IPS-NIHi7 (cell line): ENCODE measurements around the gene KCNH1.

Experiments
- DNase-seq: peaks from one replicate; pipeline ENCODE4 v3.0.0; 2012; ENCODE audit warnings: mixed read lengths; ENCODE audit errors: extremely low spot score

KCNH1 gene

DNA sequence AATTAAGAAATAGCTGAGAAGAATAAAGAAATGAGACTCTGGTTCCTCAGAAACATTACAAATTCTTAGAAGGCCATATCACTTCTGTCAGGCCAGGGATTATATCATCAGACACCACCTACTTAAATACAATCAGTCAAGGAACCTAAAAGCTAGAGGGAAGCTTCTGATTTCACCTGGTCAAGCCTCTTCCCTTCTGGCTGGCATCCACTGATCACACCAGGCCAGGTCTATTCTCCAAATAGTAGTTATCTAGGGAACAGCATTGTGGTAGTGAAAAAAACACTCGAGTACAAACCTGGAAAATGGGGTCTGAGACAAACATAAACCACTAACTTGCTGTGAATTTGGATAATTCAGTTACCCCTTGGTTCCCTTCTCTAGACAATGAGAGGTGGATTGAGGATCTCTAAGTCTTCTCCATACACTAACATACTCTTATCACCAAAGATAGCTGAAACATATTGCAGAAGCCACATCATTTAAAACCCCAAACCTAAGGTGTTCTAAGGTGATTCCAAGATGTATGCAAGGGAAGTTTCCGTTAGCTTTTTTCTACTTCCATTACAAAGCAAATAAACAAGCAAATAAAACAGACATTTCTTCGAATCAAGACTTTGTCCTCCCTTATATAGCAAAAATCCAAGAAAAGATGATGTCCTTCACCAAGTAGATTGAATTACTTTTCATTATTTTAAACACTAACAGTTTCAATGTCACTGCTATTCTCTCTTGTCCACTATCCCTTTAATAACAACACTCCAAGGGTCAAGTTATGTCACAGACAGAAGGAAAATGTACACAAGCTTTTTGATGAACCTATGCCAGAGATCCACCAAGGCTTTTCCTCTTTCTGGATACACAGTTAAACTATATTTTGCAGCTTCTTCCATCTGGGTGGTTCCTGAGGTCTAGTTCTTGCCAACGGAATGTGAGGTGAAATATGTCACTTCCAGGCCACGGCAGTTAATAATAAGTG lies 212.9 kb downstream of the KCNH1 start:
- no peak for DNase-seq

DNA sequence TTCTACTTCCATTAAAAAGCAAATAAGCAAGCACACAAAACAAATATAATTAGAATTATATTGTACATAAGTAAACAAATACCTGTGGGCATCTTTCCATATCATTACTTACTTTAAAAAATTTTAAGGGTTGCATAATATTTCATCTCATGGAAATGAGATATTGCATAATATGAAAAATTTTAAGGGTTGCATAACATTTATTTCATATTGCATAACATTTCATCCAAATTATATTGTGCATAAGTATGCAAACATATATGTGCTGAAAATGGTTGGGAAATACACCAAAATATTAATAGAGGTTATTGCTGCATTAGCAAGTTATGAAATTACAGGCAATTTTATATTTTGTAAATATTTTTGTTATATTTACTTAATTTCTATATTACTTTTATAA lies 213.7 kb downstream of the KCNH1 start:
- DNase-seq: no peak

DNA sequence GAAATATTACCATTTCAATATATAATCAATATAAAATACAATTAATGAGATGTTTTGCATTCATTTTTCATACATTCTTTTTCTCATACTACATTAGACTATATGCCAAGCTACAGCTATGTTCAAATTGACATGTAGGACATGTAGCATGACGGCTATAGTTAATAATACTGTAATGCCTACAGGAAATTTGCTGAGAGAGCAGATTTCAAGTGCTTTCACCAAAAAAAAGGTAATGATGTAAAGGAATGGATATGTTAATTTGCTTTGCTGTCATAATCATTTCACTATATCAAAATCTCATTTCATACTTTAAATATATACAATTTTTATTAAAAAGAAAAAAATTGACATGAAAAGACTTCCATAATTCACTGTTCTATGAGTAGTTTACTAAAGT lies 215.1 kb downstream of the KCNH1 start:
- no peak for DNase-seq

DNA sequence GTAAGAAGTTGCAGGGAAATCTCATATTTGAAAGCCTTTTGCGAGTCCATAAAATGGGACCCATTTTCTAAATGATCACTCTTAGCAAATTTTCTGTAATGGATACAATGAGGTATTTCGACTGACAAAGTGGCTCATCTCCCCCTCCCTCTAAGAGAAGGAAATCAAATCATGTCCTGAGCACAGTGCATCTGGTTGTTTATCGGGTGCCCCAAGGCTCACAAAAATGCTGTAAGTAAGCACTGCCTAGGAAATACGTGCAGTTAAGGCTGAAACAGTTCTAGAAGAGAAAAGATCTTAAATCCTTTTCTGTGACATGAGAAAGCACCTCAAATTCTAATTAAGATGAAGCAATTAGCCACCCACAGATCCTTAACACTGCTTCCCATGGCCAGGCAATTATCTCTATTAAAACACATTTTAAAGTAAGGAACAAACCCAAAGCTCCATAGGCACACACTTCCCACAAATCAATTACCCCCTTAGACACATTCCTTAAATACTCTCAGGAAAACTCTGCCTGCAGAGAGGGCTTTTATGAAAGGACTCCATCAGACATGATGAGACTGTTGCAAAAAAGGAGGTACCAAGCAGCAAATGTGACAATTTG lies 216.3 kb downstream of the KCNH1 start:
- DNase-seq: no peak

DNA sequence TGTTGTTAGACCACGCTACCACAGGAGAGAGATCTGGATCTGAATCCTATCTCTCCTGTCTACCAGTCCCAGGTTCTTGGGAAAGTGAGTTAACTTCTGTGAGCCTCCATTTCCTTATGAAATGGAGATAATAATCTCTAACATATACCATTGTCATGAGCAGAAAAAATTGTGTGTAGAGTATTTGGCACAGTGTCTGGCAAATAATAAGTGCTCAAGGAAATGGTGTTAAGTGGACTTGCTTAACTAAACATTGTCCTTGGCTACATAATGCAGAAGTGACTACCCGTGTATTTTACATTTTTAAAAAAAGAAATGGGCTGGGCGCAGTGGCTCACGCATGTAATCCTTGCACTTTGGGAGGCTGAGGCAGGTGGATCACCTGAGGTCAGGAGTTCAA lies 217.4 kb downstream of the KCNH1 start:
- no peak for DNase-seq

DNA sequence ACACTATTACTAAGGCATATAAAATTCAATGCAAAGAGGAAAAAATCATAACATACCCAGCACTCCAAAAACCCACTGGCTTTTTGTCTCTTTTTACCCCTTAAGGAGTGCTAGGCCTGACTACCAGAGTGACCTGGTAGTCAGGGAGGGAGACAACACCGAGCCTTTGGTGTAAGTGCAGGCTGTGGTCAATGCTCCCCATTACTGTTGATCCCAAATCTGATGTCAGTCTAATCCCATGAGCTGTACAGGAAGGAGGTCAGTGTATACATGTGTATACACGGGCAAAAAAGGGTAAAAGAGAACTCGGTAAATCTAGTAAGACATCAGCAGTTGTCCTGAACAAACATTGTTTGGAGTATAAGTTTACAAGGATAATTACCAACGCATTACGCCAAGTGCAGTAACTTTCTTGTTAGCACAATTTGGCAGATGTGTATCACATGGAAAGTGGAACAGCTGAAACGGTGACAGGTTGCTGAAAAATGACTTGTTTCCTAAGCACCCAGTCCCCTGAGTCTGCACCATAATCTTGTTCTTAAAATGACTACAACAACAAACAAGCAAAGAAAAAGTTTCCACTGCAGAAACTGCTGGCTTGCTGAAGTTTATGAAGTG lies 217.9 kb downstream of the KCNH1 start:
- no peak for DNase-seq

DNA sequence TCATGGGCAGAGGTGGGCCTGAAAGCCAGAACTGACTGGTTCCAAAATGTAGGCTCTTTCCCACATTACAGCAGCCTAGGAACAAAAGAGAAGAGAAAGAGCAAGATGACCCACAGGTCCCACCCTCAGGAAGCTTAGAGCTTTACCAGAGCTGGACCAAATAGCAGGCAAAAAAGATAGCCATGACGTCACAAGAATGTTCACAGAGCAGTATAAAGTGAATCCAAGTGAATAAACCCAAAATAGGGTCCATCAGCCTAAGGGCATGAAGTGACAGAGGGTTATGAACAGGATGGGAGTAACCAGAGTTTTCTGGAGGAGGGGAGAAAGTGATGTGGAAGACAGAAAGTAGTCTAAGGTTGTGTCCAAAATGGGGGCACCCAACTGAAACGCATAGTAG lies 221.2 kb downstream of the KCNH1 start:
- DNase-seq: no peak

DNA sequence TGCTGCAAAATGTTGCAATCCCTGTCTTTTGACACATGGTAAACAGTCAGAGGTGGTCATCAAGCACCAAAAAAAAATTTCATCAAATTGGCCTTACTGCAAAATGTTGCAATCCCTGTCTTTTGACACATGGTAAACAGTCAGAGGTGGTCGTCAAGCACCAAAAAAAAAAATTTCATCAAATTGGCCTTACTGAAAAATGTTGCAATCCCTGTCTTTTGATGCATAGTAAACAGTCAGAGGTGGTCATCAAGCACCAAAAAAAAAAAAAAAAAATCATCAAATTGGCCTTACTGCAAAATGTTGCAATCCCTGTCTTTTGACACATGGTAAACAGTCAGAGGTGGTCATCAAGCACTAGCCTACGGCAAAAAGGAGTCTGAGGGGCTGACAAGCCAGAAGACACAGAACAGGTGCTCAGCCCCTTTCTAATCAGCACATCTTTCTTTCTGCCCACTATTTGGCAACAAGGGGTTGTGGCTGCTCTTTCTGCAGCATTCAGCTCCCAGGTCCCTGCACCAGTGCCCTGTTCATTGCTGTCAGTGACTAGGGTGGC lies 223.8 kb downstream of the KCNH1 start:
- no peak for DNase-seq

DNA sequence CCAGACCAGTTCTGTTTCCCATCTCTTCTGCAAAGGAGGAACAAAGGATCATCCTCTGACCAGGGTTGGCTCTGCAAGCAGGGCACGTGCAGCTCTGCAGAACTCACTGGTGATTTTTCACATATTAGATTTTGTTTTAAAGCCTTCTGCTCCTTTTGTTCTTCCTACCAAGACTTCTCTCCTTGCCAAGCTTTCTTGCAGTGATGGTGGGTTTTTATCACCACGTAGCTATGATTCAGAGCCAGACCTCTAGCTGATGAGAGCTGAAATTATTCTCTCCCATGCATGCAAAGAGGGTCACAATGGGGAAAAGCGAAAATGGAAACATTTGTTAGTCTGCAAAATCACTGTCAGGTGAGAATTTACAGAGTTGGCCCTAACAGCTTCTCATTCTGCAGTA lies 225.2 kb downstream of the KCNH1 start:
- no peak for DNase-seq

DNA sequence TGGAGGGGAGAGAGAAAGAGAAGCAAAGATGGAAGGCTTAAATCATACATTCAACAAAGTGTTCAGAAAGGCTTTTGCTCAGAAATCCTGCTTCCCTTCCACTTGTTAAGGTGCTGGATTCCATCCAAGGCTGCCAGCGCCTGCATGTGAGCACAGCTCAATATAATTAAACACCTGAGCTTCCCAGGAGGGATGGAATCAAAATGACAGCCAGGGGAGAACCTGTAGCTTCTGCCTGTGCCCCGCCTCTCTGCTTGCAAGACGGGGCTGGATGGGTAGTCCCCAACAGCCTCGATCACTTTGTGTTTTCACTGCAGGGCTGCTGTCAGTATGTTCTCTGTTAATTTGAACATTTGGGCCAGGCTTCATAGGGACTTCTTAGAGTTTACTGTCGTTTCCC lies 225.7 kb downstream of the KCNH1 start:
- no peak for DNase-seq

DNA sequence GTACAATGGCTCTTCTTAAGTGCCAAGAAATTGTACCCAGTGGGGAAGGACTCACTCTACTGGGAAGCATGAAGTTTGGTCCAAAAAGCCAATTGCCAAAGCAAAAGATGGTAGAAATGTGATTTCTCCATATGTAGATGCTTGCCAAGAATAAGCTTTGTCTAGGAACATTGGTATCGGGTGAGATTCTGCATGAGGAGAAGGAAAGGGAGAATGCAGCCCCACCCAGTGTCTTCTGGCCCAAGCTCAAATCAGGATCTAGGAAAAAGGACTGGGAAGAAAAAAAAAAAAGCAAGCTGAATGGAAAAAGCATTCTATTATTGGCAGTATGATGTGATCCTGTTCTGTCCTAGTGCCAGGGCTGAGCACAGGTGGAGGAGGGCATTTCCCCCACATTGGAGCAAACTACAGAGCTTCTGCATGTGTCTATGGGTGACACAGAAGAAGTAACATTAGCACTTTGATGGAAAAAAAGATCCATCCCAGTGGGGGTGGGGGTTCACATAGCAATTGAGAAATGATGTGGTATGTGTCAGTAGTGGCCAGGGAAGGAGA lies 226.6 kb downstream of the KCNH1 start:
- no peak for DNase-seq

DNA sequence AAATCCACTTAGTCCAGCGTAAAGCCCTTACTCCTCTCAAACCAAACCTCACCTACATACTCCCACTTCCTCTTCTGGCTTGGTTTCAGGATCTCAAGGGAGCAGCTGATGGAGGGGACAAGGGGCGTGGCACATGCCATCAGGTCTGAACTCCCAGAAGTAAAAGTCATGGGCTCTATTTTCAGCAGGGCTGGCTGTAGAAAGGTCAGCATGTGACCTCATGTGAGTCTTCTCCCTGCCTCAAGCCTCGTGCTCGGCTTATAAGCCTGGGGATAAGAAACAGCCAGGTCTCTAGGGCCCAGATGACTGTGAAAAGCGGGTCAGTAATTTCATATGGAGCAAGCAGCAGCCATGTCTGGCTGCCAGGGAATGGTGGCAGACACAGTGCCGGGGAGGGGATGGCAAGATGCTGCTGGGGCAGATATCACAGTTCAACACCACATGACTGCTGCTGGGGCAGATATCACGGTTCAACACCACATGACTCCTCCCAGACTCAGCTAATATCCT lies 227.9 kb downstream of the KCNH1 start:
- no peak for DNase-seq

DNA sequence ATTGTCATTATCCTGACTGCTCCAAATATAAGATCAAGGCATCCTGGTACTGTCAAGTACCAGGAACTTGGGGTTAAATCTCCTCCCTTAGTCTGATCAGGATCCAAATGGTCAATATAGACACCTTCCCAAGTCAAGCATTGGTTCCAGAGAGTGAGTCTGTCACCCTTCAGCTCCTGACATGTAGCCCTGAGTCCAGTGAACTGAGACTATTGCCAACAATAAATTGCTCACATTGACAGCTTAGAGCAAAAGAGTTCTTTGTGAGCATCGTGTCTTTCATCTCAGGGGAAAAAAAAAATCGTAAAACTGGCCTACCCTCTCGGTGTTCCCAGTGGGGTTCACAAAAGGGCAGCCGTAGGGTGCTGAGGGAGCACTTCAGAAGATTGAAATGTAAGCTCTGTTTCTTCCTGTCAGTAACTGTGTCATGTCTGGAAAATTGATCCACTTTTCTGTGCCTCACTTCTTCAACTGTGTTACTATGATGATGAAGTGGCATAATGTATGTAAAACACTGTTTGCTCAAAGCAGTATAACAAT lies 228.5 kb downstream of the KCNH1 start:
- DNase-seq: no peak

DNA sequence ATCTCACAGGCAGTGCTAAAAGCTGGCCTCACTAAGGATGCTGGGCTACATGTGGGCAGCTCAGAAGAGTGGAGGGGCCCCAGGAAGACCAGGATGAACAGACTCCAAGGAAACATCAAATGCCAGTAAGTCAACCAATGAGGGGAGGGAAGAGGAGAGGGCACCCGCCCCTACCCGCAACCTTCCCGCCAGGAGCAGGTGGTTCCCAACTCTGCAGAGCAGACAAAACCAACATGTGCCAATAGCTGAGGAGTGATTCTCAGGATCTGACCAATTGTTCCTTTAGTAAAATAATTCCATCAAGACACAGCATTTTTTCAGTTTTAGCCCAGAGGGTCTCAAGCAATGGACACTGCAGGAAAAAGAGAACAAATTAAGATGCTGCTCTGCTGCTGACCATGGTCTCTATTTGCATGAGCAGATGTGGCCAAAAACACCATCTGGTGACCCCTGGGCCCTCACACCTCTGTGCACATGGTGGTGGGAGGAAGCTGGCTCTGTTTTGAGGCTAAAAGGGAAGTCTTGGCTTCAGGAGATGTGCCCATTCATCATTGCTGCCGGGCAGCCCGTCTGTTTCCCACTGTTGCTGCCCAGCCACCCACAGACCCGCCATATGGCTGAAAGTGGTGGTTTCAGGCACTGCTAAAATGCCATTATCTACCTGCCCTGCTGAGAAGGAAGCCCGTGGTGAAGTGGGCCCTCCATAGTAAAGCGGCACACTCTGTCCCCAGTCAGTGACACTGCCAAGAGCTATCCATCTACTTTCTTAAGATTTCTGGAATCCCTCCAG lies 231.8 kb downstream of the KCNH1 start:
- no peak for DNase-seq

DNA sequence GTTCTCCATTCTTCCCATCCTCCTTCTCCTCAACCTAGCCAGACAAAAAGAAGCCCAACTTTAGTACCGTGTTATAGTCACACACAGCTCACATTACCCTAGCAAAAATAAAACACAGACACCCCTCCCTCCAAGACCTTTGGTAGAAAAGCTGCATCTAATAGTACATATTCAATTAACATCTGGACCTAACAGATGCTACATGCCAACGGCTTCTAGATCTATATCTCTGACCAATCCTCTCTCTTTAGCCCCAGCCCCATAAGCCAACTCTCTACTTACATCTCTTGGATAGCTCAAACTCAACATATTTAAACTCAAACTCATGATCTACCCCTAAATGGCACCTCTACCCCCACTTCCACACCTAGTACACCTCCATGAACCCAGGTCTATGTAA lies 233.1 kb downstream of the KCNH1 start:
- no peak for DNase-seq

DNA sequence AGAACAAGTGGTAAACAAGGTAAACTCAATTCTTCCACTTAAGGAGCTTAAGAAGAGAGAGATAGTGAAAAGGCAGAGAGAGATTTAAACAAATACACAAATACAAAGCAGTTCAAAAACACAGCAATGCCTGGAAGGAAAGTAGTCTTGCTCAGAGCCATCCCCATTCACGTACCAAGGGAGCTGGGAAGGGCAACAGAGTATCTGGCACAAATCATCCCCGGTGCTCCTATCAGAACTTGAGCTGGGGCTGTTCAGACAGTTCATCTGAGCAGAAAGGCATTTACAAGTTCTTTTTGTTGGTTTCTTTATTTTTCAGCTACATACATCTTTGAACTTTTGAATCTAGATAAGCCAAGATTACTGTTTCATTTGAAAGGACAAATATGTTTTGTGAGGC lies 233.9 kb downstream of the KCNH1 start:
- DNase-seq: no peak

DNA sequence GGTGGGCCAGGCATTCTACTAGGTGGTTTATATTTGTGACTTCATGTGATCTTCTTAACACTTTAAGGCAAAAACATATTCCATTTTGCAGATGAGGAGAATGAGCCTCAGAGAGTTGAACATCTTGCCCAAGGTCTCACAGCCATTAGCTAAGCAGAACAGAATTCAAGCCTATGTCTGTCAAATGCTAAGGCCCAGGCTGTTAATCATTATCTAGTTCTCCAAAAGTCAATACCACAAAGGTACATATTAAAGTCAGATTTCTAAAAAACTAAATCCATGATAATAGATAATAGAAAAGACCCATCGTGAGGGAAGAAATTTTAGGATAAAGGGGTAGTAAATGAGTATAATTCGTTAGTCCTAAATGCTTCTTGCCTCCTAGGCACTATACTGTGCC lies 234.3 kb downstream of the KCNH1 start:
- DNase-seq: no peak

DNA sequence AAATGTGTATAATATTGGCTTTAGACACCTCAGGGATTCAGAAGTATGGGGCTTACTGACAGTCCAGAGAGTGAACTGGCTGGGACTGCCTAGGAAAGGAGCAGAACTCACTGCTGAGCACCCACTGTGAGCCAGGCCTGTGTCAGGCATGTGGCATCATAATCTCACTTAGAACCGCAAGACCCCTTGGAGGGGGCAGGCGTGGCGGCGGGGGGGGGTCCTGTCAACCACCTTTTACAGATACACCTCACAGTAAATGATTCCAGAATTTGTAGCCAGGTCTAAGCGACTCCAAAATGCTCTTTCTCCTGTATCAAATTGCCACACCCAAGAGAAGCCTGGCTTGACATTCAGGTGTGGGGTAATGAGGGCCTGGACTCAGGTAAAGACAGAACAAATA lies 235.5 kb downstream of the KCNH1 start:
- DNase-seq: no peak

DNA sequence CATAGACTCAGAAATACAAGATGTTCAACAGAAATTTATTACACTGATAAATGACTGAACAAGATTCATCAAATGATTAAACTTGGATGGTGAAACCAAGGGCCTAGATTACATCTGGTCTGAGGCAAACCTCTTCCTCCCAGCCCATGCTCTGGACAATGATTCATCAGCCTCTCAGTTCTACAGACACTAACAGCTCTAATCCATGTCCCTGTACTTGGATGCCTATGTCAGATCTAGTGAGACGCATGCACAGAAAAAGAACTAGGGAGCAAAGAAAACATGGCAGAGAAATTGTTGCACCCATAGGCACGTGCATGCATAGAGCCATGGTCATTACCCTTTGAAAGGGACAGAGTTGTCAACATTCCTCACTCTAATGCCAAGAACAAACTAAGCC lies 250.1 kb downstream of the KCNH1 start:
- no peak for DNase-seq

DNA sequence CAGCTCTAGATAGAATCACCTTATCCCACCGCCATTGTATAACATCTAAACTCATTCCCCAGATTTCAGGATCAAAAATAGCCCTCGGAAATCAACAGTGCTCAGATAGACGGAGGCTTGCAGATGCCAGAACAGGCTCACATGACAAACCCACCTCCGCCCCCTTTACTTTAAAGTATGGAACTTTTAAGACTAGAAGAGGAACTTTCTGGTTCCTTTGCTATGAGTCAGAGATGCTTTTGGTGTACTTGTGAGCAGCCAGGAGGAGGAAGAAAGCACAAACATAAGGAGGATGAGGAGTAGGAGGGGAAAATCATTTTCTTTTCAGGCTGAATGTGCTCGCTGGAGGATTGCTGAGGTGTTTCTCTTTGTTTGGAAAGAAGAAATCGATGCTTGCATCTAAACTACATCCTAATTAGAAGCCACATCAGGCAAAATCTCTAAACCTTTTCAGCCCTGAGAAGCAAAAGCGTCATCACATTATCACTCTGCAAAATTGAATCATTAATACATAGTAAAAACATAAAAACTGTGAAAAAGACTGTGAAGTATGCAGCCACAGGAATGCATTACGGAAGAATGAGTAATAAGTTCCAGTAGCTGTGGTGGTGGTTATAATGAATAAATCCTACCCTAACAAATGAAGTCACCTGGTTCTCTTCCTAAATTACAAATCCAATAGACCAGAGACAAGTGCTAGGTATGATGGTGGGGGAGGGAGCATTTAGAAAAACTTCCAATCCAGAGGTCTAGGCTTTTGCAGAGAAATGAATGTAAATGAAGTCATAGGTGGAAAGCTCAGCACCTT lies 251.3 kb downstream of the KCNH1 start:
- peak; percentile 18 for DNase-seq
